GM21390 (cell line): ENCODE measurements around the gene CHMP3.

Source experiments
- ATAC-seq: cut with Tn5 transposase; IDR thresholded peaks from one replicate; pipeline ENCODE4 v1.9.1; 2021; ENCODE audit not compliant: unreplicated experiment

The CHMP3 gene

DNA sequence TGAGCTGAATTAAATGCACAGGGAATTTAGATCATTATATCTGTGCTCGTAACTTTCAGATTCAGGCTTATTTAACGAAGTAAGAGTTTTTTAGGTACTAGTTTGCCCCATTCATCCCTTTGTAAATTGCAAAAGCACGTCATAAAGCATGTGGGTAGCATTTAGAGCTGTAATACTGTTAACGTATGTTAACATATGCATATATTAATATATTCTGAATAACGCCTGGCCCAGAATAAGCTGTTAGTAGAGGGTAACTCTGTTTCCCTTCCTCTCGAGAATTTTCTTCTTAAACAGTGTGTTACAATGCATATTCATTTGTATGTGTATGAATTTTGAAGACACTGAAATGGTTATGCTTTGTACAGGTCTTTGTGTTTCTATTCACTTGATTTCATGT is 91.6 kb downstream of the CHMP3 start:
- ATAC-seq = no peak

DNA sequence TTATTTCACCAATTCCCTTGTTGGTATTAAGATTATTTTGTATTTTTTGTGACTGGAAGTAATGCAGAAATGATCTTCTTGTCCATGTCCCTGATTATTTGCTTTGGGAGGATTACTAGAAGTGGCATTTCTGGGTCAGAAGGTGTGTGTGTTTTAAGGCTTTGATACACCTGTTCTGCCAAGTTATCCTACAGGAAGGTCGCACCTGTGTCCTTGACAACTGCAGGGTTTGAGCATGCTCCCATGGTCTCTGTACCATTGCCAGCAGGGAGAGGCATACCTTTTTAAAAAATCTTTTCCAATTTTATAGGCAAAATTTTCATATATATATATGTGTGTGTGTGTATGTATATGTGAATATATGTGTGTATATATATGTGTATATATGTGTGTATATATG is 92.4 kb downstream of the CHMP3 start:
- no peak for ATAC-seq

DNA sequence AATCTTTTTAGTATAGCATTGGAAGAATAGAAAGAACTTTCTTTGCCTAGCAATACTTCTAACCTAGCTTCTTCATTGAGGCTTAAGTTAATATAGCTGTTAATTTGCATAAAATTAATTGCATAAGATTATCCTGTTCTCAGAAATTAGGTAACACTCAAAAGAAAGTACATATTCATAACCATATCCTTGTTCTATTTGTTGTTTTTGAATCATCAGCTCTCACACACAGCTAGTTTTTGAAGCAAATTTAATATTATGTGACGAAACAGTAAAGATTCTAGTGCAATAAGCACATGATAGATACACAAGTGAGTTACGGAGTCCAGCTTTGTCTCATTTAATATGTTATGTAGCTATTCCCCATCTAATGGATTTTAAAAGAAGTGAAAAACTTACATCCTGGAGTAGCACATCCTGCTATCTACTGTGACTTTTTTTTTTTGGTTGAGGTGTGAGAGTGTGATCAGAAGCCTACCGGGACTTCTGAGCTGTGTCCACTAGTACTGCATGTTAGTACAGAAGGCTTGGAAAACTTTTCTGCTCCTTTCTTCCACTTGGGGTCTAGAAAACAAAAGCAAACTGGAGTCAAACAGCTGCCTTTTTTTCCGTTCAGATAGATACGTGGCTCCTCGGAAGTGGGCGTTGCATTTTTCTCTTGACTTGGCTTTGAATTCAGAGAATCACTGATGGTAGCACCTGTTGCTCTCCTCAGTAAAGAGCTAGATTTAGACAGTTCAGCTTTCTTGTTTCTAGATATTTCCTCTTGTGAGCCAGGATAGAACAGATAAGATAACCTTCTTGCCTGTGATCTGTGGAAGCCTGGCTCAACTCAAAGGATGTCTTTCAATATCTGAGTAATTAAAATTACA is 94.8 kb downstream of the CHMP3 start:
- ATAC-seq = no peak

DNA sequence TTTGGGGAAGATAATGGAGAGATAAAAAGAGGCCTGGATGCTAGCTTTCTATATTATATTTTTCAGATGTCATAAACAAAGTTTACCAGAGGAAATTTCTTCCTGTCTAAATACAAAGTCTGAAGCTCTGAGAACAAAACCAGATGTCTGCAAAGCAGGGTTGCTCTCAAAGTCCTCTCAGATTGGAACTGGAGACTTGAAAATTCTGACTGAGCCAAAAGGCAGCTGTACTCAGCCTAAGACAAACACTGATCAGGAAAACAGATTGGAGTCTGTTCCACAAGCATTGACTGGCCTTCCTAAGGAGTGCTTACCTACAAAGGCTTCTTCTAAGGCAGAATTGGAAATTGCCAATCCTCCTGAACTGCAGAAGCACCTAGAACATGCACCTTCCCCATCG is 96.9 kb downstream of the CHMP3 start:
- ATAC-seq = no peak

DNA sequence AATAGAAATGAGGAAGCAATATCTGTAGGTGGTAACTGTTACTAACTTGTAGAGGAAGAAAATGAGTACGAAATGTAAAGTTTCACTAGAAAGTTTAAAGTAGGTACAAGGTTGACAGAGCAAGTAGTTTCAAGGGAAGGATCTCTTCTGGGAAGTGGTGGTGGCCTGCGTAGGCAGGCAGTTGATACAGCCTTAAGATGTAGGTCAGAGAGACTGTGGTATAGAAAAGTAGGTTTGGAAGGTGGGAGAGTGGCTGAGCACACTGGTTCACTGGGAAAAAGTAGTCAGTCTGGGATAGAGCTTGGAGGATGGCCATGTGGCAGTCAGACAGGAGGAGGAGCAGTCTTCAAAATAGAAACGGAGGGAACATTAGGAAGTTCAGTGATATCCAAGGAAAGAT is 98.6 kb downstream of the CHMP3 start:
- no peak for ATAC-seq

DNA sequence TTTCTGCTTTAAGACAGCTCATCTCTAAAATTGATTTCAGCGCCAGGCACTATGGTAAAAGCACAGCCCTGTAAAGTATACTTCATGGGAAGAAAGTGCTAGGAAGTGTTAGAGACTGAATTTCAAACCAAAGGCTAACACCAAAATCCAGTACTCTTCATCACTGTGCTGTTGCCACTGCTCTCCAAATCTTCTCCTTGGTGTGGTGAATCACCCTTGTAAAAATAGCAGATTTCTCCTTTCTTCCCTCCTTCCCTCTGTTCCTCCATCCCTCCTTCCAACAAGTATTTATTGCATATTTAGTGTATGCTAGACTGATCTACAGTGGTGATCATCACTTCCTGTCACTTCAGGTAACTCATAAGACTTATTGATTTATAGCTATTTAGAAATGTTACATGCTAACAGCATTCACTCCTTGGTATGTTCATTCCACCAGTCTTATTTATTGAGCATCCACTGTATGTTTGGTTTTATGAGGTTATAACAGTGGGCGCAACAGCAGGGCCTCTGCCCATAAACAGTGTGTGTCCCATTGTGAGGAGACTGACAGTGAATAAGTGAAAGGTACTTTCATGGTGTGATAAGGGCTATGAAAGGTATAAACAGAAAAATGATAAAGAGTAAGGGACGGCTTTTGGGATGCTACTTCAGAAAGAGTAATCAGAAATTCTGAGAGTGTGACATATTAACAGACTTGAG is 102.0 kb downstream of the CHMP3 start:
- no peak for ATAC-seq

DNA sequence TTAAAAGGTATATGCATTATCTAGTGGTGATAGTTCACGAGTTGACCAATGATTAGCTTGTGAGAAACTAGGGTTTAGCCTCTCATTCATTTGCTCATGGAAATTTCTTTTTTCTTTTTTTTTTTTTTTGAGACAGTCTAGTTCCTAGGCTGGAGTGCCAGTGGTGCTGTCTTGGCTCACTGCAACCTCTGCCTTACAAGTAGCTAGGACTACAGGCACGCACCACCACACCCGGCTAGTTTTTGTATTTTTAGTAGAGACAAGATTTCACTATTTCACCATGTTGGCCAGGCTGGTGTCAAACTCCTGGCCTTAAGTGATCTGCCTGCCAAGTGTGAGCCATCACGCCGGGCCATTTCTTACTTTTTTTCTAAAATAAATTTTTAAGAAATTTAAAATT is 108.1 kb downstream of the CHMP3 start:
- ATAC-seq = no peak

DNA sequence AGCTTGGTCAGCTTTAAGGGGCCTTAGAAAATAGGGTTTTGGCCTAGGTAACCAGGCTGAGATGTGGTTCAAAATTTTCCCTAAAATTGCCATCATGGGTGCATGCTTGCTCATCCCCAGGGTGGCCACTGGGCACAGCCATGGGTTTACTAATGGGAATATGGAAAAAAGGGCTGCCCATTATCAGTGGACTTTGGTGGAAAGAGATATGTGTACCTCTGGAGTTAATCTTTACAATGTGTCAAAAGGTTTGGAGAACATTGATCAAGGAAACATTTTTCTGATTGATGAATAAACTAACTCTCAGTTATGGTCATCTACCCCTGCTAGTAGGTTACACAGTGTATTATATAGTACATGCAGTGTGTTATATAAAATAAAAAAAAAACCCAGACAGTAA is 109.0 kb downstream of the CHMP3 start:
- no peak for ATAC-seq

DNA sequence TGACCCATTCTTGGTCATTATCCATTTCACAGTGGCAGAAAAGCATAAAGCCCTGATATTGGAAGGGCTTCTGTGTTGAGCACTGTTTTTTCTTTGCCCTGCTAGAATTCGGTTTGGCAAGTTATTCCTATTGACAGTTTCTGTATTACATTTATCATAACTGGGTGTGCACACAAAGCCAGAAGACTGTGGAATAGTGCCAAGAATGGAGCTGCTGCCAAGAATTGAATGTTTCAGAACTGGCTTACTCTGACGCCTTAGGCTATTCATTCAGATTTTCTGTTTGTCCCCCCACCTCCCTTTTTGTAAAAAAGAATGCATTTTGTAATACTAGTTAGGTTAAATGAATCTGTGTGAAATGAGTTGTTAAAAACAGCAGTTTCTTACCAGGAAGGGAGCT is 109.4 kb downstream of the CHMP3 start:
- no peak for ATAC-seq
